Lower leg skin (tissue), 3 donors: ENCODE measurements around the gene IQCK.

Experiments
- POLR2A ChIP-seq, 2 donors: fragments of 450-650 bp; IDR thresholded peaks; one replicate each; pipeline ENCODE4 v1.6.1; 2016 to 2017; ENCODE audit warnings: antibody characterized with exemption in 2 of 2, mild to moderate bottlenecking in 1 of 2, moderate library complexity in 1 of 2
- TF ChIP-seq, protein P1 (sequence below), 3 donors: fragments of 450-650 bp; IDR thresholded peaks; one replicate each; pipeline ENCODE4 v1.5.1; 2016; ENCODE audit warnings: antibody characterized with exemption in 3 of 3, mild to moderate bottlenecking in 3 of 3, moderate library complexity in 2 of 3

DNA sequence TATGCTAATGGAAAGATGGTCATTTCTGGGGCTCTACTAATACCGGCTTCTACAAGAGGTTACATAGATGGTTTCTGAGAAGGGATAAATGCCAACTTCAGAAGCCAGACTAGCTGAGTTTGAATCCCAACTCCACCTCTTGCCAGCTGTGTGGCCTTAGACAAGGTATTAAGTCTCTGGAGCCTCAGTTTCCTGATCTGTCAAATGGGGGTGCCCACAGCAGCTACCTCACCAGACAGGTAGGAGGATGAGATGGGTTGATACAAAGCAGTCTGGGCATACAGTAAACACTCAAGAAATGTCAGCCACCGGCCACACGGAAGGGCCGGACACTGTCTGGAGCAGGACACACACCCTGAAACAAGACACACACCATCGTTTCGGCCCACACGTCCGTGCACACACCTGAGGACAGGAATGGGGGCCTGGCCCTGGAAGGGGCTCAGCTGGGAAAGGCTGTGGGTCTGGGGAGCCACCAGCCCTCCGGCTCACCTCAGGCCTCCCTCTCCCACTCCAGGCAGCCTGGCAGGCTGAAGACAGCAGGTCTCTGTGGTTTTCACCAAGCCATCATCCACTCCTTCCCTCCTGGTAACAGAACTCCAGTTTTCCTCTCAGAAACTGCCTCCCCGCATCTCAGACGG is 5.5 kb upstream of the IQCK start:
- TF ChIP-seq, protein P1, sequence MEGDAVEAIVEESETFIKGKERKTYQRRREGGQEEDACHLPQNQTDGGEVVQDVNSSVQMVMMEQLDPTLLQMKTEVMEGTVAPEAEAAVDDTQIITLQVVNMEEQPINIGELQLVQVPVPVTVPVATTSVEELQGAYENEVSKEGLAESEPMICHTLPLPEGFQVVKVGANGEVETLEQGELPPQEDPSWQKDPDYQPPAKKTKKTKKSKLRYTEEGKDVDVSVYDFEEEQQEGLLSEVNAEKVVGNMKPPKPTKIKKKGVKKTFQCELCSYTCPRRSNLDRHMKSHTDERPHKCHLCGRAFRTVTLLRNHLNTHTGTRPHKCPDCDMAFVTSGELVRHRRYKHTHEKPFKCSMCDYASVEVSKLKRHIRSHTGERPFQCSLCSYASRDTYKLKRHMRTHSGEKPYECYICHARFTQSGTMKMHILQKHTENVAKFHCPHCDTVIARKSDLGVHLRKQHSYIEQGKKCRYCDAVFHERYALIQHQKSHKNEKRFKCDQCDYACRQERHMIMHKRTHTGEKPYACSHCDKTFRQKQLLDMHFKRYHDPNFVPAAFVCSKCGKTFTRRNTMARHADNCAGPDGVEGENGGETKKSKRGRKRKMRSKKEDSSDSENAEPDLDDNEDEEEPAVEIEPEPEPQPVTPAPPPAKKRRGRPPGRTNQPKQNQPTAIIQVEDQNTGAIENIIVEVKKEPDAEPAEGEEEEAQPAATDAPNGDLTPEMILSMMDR (IDR thresholded peaks at IDR 0.05), result no peak
- TF ChIP-seq POLR2A (IDR thresholded peaks at IDR 0.05), result no peak
